ENCODE data around the gene FNTB.
"Not testable (repeated sequence)": the region's sequence is repeated elsewhere in the genome, so short reads cannot be mapped to it uniquely, and the experiment has no call there.

The FNTB gene

DNA sequence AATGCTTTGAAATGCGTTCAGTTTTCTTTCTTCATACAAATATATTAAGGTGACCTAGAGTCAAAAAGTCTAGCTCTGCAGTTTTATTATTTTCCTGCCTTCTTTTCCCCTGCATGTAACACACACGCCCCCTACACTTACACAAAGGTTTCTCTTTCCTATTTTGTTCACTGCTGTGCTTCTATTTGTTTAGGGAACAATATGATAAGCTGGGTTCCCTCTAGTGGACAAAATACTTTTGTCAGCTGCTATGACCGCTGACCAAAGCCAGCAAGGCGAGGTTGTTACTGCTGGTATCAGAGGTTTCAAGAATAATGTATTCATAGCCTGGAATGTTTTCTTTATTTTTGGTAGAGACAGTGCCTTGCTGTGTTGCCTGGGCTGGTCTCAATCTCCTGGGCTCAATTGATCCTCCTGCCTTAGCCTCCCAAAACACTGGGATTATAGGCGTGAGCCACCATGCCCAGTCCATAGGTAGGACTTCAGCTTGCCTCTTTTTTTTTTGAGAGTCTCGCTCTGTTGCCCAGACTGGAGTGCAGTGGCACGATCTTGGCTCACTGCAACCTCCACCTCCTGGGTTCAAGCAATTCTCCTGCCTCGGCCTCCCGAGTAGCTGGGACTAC is 33.4 kb downstream of the FNTB start:
- no peak for DNase-seq

DNA sequence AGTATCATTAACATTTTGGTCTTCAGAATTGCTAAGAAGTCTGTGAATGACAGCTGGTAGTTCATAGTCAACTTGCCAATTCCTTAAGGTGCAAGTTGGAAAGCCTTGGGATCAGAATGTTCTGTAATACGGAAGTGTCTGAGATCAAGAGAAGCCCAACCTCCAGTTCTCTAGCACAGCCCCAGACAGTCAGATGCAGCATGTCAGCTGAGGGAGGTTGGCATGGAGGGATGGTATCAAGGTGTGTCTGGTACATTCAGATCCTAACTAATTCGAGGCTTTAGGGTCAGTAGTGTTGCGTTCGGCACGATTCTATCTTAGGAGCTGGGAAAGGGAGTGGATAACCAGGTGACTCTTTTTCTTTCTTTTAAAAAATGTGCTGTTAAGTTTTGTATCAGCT is 38.3 kb downstream of the FNTB start:
- no peak for DNase-seq

GRCh38 chr14:65025818-65026217 is 39.1 kb downstream of the FNTB start:
- DNase-seq: no peak

DNA sequence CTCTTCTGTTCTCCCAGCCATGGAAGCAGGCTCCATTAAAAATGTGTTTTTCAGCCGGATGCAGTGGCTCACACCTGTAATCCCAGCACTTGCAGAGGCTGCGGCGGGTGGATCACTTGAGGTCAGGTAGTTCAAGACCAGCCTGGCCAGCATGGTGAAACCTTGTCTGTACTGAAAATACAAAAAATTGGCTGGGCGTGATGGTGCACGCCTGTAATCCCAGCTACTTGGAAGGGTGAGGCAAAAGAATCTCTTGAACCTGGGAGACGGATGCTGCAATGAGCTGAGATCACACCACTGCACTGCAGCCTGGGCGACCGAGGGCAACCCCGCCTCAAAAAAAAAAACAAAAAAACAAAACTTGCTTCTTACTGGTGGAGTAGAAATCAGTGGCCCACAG is 39.8 kb downstream of the FNTB start:
- DNase-seq: no peak

DNA sequence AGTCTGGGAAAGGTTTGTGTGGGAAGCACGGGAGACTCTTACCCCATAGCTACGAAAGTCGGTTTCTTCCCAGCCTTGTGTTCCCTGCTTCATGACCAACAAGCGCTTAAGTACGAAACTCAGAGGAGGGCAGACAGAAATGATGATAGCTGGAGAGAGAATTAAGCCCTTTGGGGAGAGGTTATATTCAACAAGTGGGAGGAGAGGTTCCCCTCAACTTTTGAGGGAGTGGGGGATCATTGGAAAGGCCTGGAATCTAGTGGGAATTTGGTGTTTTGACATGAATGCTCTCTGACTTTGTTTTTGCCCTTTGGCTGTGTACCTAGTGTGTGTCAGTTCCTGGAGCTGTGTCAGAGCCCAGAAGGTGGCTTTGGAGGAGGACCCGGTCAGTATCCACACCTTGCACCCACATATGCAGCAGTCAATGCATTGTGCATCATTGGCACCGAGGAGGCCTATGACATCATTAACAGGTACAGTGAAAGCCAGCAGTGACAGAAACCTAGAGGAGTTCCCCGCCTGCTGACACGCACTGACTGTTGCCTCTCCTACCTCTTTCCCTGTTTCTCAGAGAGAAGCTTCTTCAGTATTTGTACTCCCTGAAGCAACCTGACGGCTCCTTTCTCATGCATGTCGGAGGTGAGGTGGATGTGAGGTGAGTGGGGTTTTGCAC is 40.6 kb downstream of the FNTB start:
- no peak for DNase-seq

GRCh38 chr14:65028937-65029336 is 42.2 kb downstream of the FNTB start:
- no peak for DNase-seq

GRCh38 chr14:65031321-65031720 is 44.6 kb downstream of the FNTB start:
- not testable (repeated sequence) for DNase-seq

- no peak for DNase-seq
Measured at GRCh38 chr14:65032319-65032718, 45.6 kb downstream of the FNTB start.

DNA sequence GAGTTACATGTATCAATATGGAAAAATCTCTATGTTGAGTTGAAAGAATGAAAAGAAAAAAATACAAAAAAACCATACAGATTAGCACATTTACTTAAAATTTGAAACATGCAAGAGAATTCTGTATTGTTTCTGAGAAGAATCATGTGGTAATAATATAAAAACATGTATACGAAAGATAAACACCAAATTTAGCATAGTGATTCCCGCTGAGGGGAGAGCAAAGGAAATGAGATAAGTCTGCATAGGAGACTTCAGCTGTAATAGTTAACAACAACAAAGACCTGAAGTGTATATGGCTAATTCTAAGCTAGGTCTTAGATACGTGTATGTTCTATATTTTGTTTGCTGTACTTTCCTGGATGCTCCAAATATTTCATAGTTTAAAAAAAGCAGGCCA is 46.5 kb downstream of the FNTB start:
- DNase-seq: no peak

GRCh38 chr14:65034021-65034420 is 47.3 kb downstream of the FNTB start:
- DNase-seq: no peak

DNA sequence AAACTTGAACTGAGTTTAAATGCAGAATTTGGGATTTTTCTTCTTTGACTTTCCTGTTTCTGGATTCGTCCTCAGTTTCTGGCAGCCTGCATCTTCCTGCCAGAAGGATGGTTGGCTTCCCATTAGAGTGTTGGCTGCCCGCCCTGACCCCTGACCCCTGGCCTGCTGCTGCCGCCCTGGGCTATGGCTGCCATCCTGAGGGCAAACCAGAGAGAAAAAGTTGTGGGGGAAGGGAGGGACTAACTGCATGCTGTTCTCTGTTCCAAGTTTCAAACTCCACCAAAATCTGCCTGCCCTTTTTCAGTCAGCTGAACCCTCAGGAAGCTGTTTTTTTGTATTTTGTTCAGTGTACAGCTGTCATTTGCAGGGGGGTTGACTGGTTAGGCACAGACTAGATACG is 48.4 kb downstream of the FNTB start:
- no peak for DNase-seq

- DNase-seq: no peak
Measured at GRCh38 chr14:65038966-65039365, 52.3 kb downstream of the FNTB start.

- DNase-seq: no peak
Measured at GRCh38 chr14:65040666-65041433, 54.2 kb downstream of the FNTB start.

- DNase-seq: no peak
Measured at GRCh38 chr14:65041434-65041915, 54.8 kb downstream of the FNTB start.

DNA sequence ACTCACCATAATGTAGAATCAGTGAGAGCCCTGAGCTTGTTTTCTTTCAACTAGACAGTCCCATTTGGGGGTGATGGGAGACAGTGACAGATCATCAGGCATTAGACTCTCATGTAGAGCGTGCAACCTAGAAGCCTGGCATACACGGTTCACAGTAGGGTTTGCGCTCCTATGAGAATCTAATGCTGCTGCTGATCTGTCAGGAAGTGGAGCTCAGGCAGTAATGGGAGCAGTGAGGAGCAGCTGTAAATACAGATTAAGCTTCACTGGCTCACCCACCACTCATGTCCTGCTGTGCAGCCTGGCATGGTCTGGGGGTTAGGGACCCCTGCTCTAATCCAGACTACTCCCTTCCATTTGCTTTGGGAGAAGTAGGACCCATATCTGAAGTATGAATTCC is 55.6 kb downstream of the FNTB start:
- no peak for DNase-seq

GRCh38 chr14:65042731-65043372 is 56.2 kb downstream of the FNTB start:
- no peak for DNase-seq

- no peak for DNase-seq
Measured at GRCh38 chr14:65043893-65044595, 57.3 kb downstream of the FNTB start.

GRCh38 chr14:65044596-65044959 is 57.9 kb downstream of the FNTB start:
- DNase-seq: no peak

DNA sequence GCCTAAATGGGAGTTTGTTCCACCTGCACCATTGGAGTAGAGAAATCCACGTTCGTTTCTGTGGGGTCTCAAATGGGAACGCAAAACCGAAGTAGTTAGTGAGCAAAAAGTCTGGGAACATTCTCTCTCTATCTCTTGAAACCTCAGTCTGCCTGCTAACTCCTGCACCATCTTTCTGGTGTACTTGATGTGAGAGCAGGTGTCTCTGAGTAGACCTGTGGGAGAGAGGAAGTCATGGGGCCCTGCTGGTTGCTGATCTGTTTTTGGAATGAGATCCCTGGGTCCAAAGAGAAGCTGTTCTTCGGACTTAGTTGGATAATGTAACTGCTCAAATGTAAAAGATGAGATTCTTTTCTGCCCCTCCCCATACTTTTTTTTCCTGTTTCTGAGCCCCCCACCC is 58.3 kb downstream of the FNTB start:
- DNase-seq: no peak

GRCh38 chr14:65045709-65046108 is 59.0 kb downstream of the FNTB start:
- no peak for DNase-seq

DNA sequence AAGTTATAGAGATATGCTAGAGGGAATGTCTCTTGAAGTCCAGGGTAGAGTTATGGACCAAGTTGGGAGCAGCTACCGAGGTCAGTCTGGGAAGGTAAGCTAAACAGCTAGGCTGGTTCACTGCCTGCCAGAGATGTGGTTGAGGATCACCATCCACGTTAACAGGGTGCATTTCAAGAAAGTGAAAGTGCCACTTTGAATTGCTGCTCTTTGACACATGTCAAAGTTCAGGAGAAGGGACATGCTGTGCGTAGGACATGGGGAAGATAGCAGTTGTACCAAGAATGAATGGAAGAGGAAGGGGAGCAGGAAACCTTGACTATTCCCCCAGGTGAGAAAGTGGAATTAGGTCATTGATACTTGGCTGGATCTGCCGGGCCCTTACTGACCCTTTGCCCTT is 66.1 kb downstream of the FNTB start:
- DNase-seq: no peak

DNA sequence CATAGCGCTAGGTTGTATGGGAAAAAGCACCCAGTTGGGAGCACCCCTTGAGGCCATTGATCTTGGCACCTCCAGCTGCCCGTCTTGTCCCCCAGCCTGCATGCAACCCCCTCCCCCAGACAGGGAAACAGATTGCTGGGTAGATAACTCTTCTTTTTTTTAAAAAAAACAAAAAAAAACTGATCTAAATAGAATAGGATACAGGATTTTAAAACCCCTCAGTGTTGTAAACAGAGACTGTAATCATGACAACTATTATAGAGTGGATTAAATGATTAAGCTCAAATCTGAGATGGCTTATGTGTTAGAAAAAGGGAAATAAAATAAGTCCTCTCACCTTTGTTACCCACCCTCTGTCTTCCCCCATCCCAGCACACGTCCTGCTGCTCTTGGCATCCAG is 66.8 kb downstream of the FNTB start:
- DNase-seq: no peak

- no peak for DNase-seq
Measured at GRCh38 chr14:65054471-65055085, 67.9 kb downstream of the FNTB start.

Measured in GOT3 (cell line).